Measurements from ENCODE around the gene SLC27A3. TPM values are rescaled to one million over a fixed set of nuclear protein-coding genes. Genes with fewer than 3 reads are reported as not detected.

The SLC27A3 gene
- total RNA-seq, 1 experiment from 2014 or later, result 38.9 TPM

GRCh38 chr1:153767519-153767918 lies 7.7 kb upstream of the SLC27A3 start (continued):
- TF ChIP-seq ATF6 (CRISPR knock-in tag; IDR thresholded peaks at IDR 0.05) (no peak), RORB (CRISPR knock-in tag; IDR thresholded peaks at IDR 0.05) (no peak), OVOL2 (CRISPR knock-in tag; IDR thresholded peaks at IDR 0.05; ENCODE audit: borderline replicate concordance) (no peak), ZNF219 (CRISPR knock-in tag; IDR thresholded peaks at IDR 0.05; ENCODE audit: borderline replicate concordance) (no peak), MLX (CRISPR knock-in tag; IDR thresholded peaks at IDR 0.05) (no peak), MAX (CRISPR knock-in tag; IDR thresholded peaks at IDR 0.05) (no peak), TCF7 (CRISPR knock-in tag; IDR thresholded peaks at IDR 0.05; ENCODE audit: low read depth) (no peak)

- CTCF ChIA-PET, result no interaction called here
- no peak for DNase-seq (ENCODE audit: low spot score)
Observed at GRCh38 chr1:153768316-153769181, 6.7 kb upstream of the SLC27A3 start.

More at GRCh38 chr1:153768316-153769181, 6.7 kb upstream of the SLC27A3 start:
- peaks cover 20% of the 10 kb centered on the region for H3K4me1 Mint-ChIP-seq
- H3K36me3 Mint-ChIP-seq, result peaks cover 63% of the 10 kb centered on the region
- no peak for TF ChIP-seq SMAD3 (CRISPR knock-in tag; IDR thresholded peaks at IDR 0.05; ENCODE audit: borderline replicate concordance)
- TF ChIP-seq AR (CRISPR knock-in tag; IDR thresholded peaks at IDR 0.05), result no peak
- TF ChIP-seq ZSCAN18 (CRISPR knock-in tag; IDR thresholded peaks at IDR 0.05), result no peak
- POLR2A ChIA-PET, result interaction anchor here (1.4 kb wide), 1 partner anchor 84 kb away, joined by 3 read pairs; no protein-coding TSS in a partner anchor
- no peak overlapping the region for H3K4me3 Mint-ChIP-seq
- ATAC-seq, result no peak
- H3K9me3 Mint-ChIP-seq, result no peaks in the 10 kb centered on the region
- no peak overlapping the region; the same call in 1 of the 2 replicates for H3K27ac Mint-ChIP-seq
- no peaks in the 10 kb centered on the region for H3K27me3 Mint-ChIP-seq (ENCODE audit: low read depth)
